Activated CD8-positive, alpha-beta memory T cell treated with anti-CD3 and anti-CD28 coated beads, Interleukin-2, amount 50 U/mL, for 24 hours (primary cell): ENCODE data around the gene SLC35A2.

Experiments used
- DNase-seq: peaks from one replicate; pipeline ENCODE4 v3.0.0-alpha.2; 2020; ENCODE audit errors: extremely low read depth

The SLC35A2 gene

DNA sequence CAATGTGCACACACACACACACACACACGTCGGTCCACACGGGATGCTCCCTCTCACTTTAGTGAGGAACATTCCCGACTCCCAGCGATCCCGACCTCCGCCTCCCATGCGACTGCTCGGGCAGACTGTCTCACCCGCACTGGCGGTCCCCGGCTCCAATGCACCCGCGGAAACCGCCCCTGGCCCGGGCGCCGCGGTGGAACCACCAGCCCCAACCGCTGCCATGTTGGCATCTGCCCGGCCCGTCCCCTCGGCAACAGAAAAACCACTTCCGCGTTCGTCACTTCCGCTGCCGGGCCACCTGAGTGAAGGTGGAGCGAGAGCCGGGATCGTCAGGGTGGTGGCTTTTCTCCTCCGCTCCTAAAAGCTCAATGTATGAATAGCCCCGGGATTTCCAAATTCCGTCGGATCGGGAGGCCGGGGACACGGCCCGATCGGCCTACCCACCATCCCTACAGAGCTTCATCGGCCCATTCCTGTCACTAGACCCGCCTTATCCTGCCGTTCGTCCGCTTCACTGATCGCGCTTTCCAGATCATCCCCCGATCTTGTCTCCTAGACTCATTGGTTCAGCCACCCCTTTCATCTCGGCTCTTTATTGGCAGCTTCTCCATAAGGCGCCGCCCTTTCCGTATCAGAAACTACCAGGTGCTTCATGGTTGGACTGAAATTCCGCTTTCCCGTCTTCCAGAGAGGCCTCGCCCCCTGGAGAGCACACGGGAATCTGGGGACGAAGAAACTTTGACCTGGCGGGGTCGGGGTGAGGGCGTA, at the start of gene SLC35A2:
SLC35A2 (minus strand) TSS at position 235 of the 771 bp plus-strand sequence; CDS start at position 225, 10 bp downstream.
- DNase-seq = peak; percentile 80

DNA sequence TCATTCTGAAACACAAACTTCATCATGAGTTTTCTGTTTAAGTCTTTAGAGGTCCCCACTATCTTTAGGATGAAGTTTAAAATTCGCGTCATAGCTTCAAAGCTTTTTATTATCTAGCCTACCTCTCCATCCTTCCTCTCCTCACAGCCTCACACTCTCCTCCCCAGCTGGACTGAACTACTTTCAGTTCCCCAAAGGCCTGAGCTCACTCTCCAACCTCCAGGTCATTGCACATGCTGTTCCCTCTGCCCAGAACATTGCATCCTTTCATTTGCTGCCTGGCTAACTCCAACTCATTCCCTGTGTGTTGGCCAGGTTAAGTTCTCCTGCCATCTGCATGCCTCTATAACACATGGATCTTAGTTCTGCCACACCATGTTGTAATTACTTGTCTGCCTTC, 48.8 kb upstream of the SLC35A2 start:
- no peak for DNase-seq

DNA sequence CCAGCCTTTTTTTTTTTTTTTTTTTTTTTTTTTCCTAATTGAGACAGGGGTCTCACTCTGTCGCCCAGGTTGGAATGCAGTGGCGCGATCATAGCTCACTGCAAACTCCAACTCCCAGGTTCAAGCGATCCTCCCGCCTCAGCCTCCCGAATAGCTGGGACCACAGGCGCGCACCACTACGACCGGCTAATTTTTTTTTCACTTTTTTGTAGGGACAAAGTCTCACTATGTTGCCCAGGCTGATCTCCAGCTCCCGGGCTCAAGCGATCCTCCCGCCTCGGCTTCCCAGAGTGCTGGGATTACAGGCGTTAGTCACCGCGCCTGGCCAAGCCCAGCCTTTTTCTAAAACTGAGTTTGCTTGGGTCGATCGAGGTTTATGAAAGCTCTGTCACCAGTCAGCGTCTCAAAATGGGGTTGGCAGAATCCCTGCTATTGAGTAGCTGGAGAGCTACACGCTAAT, 47.2 kb upstream of the SLC35A2 start:
- no peak for DNase-seq

DNA sequence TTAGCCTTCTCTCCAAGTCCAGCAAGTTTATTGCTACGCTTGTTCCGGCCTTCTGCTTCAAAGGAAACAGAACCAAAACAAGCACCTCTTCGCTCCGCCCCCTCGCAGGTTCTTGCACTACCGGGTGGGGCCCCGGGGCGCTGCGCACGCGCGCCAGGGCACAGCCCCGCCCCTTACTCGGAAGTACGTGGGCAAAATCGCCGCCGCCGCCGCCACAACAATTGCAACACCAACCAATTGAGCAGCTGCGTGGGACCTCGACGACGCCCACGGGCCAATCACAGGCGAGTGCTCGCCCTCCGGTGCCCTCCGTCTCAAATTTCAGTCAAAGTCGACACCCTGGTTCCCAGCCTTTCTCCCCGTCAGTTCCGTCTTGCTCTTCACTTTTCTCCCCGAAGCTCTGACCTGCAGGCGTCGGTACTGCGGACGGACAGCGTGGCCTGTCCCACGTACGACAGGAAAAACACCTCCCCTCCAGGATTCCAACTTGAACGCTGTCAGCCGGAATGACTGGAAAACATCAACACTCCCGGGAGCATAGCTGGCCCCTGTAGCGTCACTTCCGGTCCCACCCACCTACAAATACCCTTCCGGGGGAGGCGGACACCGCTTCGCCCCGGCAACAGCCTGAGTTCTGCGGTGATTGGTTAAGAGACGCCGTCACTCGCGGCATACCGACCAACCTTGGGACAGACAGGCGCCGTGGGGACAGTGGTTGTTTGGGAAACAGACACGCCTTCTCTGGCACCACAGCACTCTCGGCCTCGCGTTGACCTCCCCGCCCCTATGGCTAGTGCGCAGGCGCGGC, 46.6 kb upstream of the SLC35A2 start:
- peak; percentile 85 for DNase-seq

DNA sequence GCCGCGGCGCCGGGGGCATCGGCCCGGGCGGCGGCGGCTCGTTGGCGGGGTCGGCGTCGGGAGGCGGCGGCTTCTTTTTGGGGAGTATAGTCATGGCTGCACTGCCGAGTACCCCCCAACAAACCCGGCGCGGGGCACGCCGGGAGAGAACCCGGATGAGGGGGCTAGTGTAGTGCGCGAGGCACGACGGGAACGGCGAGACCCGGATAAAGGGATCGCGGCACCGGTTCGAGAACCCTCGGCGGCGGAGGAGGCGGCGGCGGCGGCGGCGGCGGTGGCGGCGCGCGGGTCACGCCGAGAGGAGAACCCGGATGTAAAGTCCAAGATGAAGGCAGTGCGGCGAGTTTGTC, 46.0 kb upstream of the SLC35A2 start, which contains the start of gene OTUD5:
OTUD5 (minus strand) TSS at position 131 of the 350 bp plus-strand sequence; CDS start at position 94, 37 bp downstream.
- no peak for DNase-seq

DNA sequence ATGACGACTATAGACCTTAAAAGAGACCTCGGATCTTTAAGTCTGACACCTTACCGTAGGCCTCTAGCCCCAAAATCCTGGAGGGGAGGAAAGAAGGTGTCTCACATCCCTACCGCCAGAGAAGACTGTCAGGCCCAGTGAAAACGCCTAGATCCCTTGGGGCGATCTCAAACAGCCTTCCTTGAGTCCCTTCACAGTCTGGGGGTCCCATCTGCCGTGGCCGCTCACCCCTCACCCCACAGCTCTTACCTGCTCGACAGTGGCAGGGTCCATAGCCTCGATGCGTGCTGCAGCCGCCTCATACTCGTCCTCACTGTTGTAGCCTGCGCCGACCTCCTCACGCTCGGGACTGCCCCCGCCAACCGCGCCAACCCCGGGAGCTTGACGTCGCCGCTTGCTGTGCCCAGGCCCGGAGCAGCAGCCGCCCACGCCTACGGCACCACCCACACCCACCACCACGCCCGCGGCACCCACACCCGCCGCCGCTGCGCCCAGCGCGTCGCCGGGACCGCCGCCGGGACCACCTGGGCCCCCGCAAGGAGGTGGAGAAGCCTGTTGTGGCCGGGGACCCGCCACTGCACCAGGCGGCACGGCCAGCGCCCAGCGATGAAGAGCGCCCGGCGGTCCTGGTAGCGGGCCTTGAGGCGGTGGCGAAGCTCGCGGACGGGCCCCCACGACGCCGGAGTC, 45.4 kb upstream of the SLC35A2 start:
- DNase-seq = no peak

DNA sequence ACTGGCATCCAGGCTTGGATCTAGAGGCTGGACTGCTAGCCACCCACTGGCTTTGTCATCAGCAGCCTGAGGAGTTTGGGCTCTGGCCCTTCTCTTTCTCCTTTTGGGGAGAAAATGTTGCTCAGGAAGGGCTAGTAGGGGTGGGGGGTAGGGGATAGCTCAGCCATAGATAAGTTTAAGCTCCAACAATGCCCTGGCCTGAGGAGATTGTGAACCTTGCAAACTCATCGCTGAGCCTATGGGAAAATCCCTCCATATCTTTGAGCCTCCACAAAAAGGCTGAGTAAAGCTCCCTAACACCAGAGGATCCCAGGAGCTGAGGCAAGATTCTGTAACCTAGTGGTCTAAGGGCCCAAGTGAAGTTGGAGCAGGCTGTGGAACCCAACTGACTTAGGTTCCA, 37.1 kb upstream of the SLC35A2 start:
- no peak for DNase-seq

DNA sequence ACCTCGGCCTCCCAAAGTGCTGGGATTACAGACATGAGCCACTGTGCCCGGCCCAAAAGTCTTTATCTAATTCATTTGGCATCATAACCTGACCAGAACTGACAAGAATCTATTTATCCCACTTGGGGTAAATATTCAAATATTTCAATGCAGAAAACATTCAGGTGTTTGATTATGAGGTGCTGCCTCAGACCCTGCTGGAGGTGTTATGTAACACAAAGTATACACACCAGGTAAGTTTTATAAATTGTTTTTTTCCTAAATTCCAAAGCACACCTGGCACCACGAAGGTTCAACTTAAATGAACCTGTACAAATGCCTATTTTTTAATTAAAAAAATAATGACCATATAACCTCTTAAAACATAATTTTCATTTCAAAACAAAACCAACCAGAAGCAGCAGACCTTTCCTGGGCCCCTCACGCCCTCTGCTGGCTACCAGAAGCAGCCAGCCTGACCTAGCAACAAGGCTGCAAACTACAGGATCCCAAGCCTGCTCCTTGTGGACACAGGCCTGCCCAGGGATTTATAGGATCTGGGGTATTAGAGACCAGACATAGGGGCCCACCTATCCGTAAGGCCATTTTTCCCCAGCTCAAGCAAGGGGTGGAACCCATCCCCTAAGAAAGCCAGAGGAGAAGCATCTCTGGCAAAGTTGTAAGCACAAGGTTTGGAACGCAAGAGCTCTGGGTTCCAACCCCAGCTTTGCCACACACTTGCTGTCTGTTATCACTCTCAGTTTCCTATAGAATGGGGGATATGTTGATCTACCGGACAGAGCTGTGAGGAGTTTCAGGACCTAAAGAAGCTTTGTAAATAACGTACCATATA, 34.3 kb upstream of the SLC35A2 start:
- DNase-seq = no peak

DNA sequence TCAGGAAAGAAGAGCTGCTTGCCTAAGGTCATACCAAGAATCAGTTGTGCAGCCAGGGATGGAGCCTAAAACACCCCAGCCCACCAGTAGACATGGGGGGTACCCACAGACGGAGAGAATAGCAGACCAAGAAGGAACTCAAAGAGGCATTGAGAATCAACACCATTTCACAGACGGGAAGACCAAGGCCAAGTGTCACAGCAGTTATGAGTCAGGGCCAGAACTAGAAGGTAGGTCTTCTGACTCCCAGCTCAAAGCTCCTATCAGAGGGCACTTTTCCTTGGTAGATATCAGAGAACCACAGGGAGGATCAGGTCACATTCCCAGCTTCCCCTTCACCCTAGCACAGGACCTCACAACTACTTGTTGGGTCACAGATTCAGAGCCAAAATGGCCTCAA, 31.4 kb upstream of the SLC35A2 start:
- no peak for DNase-seq

DNA sequence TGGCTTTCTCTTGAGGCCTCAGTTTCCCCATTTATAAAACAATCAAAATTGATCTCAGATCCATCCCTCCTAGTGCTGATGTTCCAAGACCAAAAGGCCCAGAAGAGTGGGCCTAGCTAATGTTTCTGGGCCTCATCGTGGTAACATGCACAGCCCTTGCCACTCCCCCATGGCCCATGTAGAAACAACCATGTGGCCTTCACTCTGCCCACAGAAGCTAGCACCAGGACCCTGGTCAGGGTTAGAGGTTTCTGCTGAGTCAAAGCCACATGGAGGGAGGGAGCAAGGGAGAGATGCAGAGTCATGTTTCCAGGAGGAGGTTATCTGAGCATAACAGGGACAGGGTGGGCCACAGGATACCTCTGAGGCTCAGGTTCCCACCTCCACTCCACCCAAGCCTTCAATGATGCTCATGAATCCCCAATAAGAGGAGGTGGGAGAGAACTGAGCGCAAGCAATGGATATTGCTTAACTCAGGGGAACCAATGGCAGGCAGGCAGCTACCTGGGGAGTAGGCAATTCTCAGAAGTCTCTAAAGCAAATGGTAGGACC, 29.0 kb upstream of the SLC35A2 start:
- DNase-seq = no peak

DNA sequence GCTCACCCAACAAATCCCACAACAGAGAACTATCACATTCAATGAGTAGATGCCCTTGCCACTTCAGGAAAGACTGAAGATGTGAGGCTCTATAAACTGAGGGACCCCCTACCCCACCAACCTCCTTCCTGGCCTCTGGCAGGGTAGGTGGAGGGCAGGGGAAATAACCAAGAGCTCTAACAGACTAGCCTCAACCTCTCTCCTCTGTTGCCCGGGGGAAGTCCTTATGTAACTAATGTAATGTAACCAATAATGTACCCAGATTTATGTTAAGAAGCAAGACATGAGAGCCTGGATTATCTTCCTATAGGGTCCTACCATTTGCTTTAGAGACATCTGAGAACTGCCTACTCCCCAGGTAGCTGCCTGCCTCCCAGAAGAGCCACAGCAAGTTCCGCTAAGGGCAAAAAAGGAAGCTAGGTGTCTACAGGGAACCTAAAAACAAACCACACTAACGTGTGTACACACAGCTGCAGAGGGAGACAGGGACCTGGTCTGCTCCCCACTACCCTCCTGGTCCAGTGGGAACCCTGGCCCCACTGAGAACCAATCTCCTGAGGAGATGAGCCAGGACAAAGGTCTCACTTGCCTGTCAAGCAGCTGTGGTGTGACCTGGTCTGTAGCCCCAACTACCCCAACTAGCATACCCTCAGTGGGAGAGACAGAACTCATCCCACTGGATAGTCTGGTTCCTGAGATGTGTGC, 28.2 kb upstream of the SLC35A2 start:
- no peak for DNase-seq

DNA sequence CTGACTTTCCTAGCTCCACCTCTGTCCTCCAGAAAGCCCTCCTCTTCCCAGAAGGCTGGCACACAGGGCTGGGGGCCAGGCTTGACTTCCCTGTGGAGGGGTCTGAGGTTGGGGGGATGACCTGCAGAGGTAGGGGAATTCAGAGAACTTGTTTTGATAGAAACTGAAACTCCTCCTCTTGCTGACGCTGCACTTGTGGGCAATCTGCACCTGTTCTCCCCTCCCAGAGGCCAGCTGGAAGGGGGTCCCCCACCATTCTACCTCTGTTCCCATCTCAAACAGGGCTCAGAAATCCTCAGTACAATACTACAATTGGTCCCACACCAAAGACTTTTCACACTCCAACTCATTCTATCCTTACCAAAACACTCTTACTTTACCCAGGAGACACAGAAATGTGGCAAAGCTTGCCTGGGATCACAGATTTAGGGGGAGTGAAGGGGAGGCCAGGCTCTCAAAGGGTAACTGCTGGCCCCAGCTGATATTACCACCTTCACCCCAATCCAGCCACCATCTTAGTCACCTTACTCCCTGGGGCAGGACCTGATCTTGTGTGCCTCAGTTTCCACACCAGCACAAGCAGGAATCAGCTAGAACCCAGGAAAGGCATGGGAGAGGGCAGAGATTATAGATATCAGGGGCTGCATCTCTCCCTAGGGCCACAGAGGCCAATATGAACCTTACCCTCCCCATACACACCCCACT, 27.4 kb upstream of the SLC35A2 start:
- no peak for DNase-seq

DNA sequence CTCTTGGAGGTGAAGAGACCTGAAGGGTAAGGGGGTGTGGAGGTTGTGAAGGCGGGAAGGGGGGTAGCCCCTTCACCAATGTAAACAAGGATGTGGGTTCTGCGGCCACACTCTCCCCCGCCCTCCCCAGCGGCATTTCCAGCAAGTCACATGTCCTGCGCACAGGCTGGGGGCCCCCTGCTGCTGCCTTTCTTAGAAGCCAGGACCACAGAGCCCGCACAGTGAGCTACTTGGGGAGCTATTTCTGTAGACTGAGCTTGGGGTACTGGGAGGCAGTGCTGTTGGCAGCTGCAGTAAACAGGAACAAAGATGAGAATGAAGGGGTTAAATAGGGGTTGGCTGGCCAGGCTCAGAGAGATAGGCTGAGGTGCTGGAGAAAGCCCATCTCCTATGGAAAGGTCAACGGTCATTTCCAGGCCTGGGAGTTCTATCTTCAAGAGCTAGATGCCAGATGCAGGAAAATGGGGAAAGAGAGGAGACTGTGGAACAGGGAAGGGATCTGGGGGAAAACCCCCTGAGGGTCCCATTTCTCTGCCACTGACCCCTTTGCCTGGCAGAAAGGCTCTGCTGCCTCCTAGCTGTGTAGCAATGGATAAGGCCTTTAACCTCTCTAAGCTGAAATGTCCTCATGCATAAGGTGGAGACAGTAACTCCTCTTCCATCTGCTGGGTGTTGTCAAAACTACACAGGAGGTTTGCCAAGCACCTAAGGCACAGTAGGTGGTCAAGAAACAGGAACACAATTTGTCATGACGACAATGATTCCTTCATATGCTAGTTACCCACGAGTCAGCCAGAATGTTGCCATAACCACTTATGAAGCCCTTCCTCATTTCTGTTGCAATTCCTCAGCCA, 25.8 kb upstream of the SLC35A2 start:
- peak; percentile 67 for DNase-seq

DNA sequence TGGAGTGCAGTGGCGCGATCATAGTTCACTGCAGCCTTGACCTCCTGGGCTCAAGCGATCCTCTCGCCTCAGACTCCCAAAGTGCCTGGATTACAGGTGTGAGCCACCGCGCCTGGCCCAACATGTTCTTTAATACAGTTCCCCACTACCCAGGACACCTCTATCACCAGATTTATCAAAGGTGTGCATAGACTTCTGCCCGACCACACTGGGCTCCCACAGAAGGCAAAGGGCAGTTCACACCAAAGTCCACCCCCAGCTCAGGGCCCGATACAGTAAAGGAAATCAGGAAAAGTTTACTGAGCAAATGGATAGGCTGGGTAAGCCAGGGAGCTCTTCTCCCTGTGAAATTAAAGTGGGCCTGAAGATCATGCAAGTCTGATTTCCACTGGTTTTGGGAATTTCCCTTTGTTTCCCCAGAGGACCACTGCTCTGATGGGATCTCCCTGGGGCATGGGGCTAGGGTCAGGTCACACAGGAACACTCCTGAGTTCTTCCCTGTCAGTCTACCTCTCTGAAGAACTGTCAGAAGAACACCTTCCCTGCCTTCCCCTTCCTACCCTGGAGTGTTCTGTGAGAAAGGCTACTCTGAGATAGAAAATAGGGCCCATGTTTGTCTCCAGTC, 25.1 kb upstream of the SLC35A2 start:
- no peak for DNase-seq

DNA sequence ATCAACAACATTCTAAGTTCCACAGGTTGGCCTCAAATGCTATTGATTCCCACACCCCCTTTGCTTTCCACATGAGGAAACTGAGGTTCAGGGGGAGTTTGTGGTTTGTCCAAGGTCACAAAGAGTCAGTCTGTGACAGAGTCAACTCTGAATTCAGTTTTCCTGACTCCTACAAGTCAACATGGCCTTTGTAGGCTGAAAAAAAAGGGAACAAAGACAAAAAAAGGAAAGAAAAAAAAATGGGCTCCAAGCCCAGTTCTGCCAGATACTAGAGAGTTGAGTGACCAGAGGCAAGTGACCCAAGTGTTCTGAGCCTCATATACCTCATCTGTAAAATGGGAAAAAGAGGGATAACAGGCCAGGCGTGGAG, 23.8 kb upstream of the SLC35A2 start:
- DNase-seq = no peak

DNA sequence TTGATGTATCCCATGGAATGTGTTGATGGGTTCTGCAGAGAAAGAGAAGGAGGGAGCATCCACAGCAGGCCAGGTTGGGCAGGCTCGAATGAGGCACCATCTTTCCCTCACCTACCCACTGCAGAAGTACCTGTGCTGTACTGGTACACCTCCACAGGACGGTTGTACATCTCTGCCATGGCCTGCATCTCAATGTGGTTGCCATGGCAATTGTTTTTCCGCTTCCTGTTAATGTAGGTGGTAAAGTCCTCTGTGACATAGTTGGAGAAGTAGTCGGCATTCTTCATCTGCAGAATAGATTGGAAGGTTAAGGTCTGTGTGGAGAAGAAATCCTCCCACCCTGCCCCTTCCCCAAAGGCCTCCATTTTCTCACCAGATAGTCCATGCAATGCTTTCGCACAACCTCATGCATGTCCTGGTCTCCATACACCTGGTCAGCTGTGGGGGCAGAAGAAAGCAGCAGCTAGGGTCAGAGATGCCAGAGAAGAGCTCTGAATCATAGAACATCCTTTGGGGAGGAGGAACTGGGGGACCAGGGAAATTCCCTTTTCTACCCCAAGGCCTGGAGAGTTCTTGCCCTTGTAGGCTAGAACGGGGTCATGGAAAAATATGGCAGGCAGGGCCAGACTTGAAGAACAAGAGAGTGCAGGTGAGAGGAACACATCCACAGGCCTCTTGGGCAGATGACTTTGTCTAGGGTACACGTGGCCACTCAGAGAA, 23.3 kb upstream of the SLC35A2 start:
- no peak for DNase-seq

DNA sequence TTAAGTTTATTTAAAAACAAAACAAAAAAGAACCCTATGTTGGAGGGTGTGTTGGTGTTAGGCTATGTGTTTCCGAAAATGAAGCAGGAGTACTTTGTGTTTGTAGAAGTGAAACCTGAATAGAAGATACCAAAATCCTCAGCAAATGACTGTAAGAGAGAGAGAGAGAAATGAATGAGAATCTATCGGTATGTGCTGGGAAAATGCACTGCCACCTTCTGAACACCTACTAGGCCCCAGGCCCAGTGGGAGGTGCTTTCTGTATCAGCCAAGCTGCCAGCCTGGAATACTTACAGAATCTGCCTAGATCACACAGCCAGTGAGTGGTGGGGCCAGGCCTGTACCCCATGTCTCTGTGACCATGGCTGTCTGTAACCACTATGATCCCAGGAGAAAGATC, 22.3 kb upstream of the SLC35A2 start:
- no peak for DNase-seq
